ACHN (cell line): Measurements from ENCODE around the gene TRIM50.
"Not testable (repeated sequence)": the region's sequence is repeated elsewhere in the genome, so short reads cannot be mapped to it uniquely, and the experiment has no call there.

ENCODE experiments used
- DNase-seq: peaks from one replicate; pipeline ENCODE4 v3.0.0-alpha.2; 2015
- in situ Hi-C: cut with HindIII; loops from 2 replicates; pipeline ENCODE4 v1.10.0; 2017; ENCODE audit warnings: low sequenced_read_pairs, low pct_ligation_motif_present, low pct_unique_long_range_greater_than_20kb

TRIM50 gene

DNA sequence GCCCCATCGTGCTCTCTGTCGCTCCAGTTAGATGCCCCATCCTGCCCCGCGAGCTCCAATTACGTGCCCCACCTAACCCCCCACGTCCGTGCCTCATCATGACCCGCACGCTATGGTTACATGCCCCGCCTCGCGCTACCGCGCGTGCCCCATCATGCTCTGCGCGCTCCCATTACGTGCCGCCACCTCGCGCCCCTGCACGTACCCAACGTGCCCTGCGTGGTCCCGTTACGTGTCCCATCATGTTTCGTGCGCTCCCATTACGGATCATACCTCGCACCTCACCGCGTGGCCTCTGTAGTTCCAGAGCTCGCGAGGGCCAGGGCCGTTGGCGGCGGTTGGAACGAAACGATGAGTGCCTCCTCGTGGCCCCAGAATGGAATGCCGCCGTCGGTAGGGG, at the start of gene TRIM50, which contains the start of gene FKBP6:
TRIM50 (minus strand) TSS at position 161 of the 400 bp plus-strand sequence. CDS start 3,295 bp downstream, outside the sequence.
FKBP6 (plus strand) TSS at position 240 of the 400 bp plus-strand sequence. CDS start 268 bp downstream, outside the sequence.
- in situ Hi-C loops, DNase-seq: not testable (repeated sequence)

DNA sequence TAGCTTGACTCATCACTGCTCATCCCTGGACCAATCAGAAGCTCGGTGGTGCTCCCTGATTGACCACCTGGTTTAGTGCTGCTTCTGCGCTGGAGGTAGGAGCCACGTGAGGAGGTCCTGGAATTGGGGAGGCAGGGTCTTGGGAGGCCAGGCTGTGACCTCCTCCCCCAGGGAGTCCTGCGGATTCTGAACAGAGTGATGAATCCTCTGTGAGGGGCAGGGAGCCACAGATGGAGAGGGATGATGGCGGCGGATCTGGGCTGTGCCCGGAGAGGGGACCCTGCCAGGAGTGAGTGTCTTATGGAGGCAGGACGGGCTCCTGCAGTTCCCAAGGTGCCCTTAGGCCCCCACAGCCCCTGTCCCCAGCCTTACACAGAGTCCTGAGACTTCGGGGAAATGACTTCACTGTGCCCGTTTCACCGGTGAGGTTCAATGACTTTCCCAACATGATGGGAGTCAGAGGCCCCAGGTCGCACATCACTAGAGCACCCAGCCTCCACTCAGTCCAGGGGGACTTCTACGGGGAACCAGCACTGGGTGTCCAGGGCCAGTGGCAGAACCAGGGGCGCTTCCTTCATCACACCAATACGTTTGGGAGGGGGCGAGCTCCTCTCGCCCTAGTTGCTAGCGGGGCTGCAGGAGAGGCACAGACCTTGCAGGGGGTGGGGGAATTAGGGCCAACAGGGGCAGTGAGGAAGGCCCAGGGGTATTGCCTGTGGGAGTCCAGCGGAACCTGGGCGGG, 49.0 kb upstream of the TRIM50 start:
- no peak for DNase-seq
- in situ Hi-C loops = no loop called here

DNA sequence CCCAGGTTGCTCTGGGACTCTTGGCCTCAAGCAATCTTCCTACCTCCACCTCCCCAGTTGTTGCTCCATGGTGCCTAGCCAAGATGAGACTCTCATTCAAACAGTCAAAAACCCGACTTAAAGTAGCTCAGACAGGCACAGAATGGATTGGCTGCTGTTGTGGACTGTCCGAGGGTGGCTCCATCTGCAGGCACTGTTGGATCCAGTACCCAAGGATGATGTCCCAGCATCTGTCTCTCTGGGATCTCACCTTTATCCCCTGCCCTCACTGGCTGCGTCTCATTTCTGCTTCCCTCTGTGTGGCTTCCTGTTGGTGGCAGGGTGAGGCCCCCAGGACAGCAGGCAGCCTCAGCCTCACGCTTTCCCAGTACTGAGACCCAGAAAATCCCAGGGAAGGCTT, 48.4 kb upstream of the TRIM50 start:
- in situ Hi-C loops, DNase-seq: not testable (repeated sequence)

DNA sequence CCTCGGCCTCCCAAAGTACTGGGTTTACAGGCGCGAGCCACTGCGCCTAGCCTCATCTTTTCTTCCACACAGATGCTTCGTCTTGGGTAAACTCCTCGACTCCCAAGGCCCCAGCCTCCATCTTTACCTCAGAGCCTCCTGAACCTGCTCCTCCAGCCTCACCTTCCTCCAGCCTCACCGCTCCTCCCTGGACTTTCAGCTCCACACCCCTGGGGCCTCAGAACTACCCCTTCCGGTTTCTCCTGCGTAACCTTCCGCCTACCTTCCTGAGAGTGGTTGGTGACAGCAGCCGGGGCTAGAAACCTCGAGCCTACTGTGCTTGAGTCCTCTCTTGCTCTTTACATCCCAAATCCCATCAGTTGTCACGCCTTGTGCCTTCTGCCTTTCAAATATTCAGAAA, 45.9 kb upstream of the TRIM50 start:
- DNase-seq = no peak
- in situ Hi-C loops = no loop called here

DNA sequence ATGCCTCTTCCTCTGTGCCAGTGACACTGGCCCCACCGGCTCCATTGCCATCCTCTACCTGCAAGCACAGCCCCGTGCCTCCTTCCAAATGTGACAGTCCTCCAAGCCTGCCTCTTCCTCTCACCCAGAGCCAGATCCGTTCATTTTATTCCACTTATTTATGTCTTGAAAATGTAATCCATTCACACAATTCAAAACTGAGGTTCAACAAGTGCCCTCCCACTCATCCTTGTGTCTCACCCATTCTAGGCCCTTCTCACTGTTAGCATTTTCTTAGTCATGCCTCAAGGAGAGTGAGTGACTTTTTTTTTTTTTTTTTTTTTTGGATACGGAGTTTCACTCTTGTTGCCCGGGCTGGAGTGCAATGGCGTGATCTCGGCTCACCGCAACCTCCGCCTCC, 41.7 kb upstream of the TRIM50 start:
- DNase-seq = no peak
- in situ Hi-C loops = no loop called here

DNA sequence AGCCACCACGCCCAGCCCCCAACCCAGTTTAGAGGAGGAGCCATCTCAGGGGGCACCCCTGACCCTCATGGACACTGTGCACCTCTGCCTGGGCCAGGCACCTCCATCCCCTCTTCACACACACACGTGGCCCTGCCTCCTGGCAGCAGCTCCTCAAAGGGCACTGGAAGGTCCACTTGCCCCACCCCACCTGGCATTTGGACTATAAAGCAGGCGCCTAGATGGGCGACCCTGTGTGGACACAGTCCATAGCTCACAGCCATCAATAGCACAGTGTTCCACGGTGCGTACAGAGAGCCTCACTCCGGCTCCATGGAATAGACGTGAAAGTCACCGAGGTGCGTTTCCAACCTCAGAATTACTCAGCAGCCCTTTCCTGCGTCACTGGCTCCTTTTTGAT, 41.1 kb upstream of the TRIM50 start:
- in situ Hi-C loops = no loop called here
- DNase-seq = no peak

DNA sequence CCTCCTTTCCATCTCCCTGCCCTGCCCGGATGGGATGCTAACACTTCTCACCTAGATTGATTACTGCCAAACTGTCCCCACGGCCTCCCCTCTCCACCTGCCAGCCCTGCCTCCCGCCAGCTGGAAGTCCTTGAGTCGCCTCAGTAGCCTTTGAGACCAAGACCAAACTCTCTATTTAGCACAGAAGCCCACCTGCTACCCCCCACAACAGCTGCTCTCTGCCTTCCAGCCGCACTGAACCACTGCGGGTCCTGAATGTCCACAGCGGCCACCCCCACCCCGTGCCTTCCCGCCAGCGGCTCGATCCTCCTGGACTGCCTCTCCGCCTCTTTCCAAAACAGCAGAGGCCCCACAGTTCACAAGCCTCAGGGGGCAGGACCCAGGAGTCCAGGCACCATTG, 39.1 kb upstream of the TRIM50 start:
- no peak for DNase-seq

DNA sequence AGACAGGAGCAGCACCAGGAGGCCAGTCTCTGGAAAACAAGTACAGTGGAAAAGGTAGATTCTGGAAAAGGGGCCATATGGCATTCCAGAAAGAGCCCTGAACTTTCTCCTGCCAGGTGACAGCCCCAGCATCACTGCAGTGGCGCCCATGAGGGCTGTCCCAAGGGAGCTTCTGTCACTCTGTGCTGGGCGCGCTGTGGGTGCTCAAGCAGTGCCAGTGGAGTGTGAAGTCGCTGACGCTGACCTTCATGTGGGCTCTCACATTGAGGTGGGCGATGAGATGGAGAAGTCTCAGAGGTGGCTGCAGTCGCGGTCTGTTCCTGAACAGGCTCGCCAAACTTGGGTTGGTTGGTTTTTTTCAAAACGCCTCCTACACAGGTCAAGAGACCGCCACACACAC, 38.2 kb upstream of the TRIM50 start:
- DNase-seq = no peak
- in situ Hi-C loops = no loop called here

More for the DNA sequence above, 39.1 kb upstream of the TRIM50 start:
- in situ Hi-C loops = no loop called here

DNA sequence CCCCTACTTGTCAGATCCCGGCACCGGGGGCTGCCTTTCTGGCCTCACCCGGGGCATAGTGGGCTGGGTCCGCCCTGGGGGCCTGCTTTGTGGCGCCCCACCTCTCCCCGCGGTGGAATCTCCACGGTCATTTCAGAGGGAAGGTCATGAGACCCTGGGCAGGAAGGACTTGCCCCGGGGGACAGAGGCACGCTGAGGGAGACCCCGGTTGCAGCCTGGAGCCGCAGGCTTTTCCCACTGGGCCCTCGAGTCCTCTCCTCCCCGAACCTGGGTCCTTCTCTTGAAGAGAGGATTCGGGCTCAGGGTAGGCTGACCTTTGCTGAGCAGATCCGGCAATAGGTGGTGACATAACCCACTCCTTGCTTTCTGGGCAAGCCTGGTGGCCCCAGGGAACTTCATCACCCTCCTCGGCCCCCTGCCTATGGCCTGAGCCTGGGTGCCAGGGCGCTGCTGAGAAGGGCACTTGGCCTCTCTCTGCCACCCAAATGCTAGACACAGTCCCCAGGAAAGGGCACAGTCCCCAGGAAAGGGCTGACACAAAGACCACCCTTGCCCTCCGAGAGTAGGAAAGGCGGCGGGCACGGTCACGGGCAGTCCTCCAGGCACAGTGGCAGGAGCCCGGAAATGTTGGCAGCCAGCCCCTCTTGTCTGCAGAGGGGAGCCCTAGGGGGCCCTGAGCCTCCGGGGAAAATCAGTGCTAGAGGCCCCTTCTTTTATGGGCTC, 36.3 kb upstream of the TRIM50 start:
- no peak for DNase-seq
- in situ Hi-C loops = no loop called here

DNA sequence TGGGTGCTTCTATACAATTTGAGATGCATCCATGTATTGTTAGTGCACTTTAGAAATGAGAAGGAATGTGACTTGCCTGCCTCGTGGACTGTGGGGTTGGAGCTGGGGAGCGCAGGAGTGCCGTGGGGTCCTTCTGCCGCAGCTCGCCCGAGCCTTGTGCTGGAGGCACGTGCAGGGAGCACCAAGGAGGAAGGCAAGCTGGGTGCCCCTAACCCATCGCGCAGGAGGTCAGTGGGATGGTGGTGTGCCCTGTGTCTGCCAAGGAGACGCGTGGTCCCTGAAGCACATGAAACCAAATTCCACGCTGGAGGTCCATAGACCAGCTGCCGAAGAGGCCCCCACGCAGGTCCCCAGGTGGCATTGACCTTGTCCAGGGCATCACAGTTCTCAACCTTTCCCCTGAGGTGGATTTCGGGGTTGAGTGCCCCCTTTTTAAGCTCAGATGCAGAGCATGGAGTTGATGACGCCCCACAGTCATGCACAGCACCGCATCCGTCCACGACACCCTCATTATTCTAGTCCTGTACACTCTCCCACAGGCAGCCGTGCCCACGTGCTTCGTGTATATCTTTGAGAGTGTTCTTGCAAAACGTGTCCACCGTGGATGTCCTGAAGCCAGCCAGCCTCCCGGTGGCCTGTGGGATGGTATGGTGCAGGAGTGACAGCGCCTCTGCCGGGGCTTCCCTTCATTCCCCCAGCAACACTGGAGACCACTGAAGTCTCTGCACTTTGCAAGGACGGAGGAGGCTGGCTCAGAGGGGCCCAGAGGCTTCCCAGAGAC, 35.5 kb upstream of the TRIM50 start:
- in situ Hi-C loops = no loop called here
- DNase-seq = no peak

DNA sequence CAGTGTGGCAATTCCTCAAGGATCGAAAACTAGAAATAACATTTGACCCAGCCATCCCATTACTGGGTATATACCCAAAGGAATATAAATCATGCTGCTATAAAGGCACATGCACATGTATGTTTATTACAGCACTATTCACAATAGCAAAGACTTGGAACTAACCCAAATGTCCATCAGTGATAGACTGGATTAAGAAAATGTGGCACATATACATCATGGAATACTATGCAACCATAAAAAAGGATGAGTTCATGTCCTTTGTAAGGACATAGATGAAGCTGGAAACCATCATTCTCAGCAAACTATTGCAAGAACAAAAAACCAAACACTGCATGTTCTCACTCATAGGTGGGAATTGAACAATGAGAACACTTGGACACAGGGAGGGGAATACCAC, 32.7 kb upstream of the TRIM50 start:
- in situ Hi-C loops = not testable (repeated sequence)

DNA sequence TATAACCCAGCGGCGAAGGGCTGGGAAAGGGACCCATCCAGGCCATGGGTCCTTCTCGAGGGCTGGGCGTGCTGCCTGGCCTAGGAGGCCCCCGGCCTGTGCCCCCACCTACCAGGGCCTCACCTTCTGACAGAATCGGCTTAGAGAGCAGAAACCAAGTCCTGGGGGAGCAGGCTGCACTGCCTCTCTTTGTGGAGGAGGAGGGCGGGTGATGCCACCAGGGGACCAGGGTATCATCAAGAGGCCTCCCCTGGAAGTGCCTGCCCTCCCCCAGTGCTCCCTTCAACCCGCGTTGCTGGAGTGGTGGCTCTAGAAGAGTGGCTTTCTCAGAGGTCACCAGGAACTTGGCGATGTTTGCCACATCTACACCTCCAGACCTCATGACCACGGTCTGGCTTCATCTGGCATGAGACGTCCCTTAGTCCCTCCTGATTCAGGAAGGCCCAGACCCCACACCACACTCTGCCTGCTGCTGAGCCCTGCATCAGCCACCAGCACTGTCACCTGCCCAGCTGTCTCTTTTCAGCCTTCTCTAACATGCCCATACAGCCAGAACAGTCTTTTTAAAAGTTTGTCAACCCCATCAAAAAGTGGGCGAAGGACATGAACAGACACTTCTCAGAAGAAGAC, 32.0 kb upstream of the TRIM50 start:
- in situ Hi-C loops = no loop called here
- no peak for DNase-seq

More for the DNA sequence above, 32.7 kb upstream of the TRIM50 start:
- DNase-seq = not testable (repeated sequence)

DNA sequence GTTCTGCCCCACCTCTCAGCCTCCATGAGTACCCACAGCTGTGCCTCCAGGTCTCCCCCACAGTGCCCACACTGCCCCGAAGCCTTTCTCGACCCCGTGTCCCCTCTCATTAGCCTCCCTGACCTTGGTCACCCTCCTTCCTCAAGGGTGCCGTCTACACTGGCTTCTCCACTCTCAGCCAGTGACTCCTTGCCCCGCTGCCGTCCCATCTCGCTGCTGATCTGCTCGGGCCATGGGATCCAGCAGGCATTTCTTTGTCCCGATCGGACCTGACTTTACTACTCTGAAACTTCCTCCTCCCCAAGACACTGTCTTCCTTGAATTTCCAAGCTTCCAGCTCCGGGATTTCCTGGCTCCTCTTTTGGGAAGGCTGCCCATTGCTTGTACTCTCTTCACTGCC, 31.4 kb upstream of the TRIM50 start:
- in situ Hi-C loops = no loop called here

DNA sequence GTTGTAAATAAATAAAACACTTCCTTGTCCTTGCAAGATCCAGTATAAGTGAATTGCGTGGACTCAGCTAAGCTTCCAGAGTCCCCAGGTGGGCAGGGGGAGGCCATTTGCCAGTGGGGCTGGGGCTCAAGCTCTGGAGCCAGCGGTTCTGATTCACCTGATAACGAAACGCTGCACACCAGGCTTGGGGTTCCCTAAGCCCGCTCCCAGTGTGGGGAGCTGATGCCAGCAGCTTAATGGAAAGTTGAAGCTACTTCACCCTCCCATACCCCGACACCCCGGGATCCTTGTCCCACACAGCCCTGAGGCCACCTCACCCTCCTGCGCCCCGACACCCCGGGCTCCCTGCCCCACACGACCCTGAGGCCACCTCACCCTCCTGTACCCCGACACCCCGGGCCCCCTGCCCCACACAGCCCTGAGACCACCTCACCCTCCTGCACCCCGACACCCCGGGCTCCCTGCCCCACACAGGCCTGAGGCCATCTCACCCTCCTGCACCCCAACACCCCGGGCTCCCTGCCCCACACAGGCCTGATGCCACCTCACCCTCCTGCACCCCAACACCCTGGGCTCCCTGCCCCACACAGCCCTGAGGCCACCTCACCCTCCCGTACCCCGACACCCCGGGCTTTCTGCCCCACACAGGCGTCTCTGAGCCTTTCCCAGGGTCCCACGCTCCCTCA, 30.9 kb upstream of the TRIM50 start:
- no peak for DNase-seq
- in situ Hi-C loops = no loop called here

More for the DNA sequence above, 31.4 kb upstream of the TRIM50 start:
- DNase-seq = no peak

DNA sequence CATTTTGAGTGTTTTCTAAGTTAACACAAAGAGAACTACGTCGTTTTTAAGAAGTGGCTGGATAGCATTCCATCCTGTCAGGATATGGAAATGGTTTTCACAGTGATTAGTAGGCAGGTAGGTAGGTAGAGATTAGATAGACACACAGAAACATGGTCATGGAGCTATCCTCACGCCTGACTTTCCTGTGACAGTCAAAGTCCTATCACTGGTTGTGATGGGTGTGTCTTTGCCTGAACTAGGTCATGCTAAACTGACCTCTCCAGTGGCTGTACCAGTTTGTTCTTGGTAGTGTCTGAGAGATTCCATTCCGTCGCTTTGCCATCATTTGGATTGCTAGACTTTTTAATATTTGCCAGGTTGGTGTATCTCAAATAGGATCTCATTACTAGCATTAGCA, 28.3 kb upstream of the TRIM50 start:
- no peak for DNase-seq
- in situ Hi-C loops = no loop called here

DNA sequence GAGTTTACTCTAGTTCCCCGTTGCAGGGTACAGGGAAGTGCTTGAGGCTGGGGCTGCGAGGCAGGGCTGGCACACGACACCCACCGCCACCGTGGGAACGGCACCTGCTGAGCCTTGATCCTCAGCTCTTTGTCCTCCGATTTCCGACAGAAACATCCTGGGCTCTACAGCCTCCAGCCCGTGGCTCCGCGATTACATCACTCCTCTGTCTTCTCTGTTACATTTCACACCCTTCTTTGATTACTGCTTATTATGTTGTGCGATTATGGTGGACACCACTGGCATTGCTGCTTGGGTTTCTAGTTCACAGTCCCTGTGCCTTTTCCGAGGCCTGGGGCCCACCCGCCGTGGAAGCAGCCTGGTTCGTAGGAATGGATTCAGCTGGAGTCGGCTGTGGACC, 26.9 kb upstream of the TRIM50 start:
- no peak for DNase-seq
- in situ Hi-C loops = no loop called here

DNA sequence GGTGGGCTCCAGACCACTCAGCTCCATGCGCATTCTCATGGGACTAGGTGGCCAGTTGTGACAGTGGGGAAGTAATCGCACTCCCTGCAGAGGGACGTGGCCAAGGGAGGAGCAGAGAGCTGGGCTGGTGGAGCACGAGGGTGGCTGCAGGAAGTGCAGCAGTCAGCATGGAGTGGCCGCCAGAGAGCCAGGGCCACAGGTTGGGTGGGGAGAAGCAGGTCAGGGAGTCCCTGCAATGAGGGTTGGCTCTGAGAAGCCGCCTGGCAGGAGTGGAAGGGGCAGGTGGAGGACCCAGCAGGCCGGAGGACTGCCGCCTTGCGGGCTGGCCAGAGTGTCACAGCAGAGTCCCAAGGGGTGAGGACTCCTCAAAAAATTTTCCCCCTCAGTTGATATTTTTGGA, 26.3 kb upstream of the TRIM50 start:
- DNase-seq = no peak

DNA sequence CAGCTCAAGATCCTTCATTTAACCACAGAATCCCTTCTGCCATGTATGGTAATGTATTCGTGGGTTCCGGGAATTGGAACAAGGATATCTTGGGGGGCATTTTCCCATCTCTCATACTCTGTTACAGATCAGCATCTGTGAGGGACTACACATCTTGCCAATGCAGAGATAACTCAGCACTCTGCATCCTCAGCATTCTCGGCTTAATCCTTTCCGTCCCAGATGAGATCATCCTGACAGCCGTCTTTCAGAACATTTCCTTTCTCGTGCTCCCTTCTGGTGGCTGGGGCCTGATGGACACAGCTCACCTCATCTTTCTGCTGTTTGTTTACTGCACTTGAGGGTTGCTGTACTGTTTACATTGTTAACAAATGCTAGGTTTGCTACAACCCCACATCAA, 25.4 kb upstream of the TRIM50 start:
- no peak for DNase-seq
- in situ Hi-C loops = no loop called here

More for the DNA sequence above, 26.3 kb upstream of the TRIM50 start:
- in situ Hi-C loops = no loop called here
